Measurements from ENCODE around the gene CDK5R2. TPM values are rescaled to one million over a fixed set of nuclear protein-coding genes. Genes with fewer than 3 reads are reported as not detected.

The CDK5R2 gene
- 1.6 to 3.0 TPM (median 2.4 TPM) in 5 replicates for total RNA-seq (2022; extraction: Qiagen RNA extraction)

GRCh38 chr2:218959141-218959731 is at the start of gene CDK5R2:
CDK5R2 (plus strand) TSS chr2:218959666; CDS start chr2:218959821, 155 bp downstream.

GRCh38 chr2:218985021-218985324 is 25.5 kb downstream of the CDK5R2 start, which contains the start of gene FEV:
FEV (minus strand) TSS chr2:218985184; CDS start chr2:218985075, 109 bp downstream.

GRCh38 chr2:218993345-218994315 is 34.2 kb downstream of the CDK5R2 start, which contains the start of gene CRYBA2:
CRYBA2 (minus strand) TSS chr2:218993422; CDS start chr2:218993176, 246 bp downstream.

Other genes with a start within 250 kb of the CDK5R2 start
- 22.8 to 29.3 TPM (median 26.1 TPM) in 5 replicates for gene TTLL4, start 248.8 kb upstream of the CDK5R2 start, total RNA-seq (2022; extraction: Qiagen RNA extraction)
- 0.12 to 0.18 TPM (median 0.15 TPM) in 5 replicates for gene CYP27A1, start 177.5 kb upstream of the CDK5R2 start, total RNA-seq (2022; extraction: Qiagen RNA extraction)
- gene PRKAG3, start 127.9 kb upstream of the CDK5R2 start, total RNA-seq (2022; extraction: Qiagen RNA extraction), result not detected in 5 replicates
- 0.05 to 0.28 TPM (median 0.17 TPM) in 4 of 5 replicates, not detected in the other for gene WNT6, start 99.9 kb upstream of the CDK5R2 start, total RNA-seq (2022; extraction: Qiagen RNA extraction)
- 0.05 to 0.18 TPM (median 0.07 TPM) in 5 replicates for gene WNT10A, start 78.8 kb upstream of the CDK5R2 start, total RNA-seq (2022; extraction: Qiagen RNA extraction)
- gene FEV, start 25.5 kb downstream of the CDK5R2 start, total RNA-seq (2022; extraction: Qiagen RNA extraction), result not detected in 5 replicates
- gene CRYBA2, start 33.8 kb downstream of the CDK5R2 start, total RNA-seq (2022; extraction: Qiagen RNA extraction), result not detected in 5 replicates
- gene CFAP65, start 81.8 kb downstream of the CDK5R2 start, total RNA-seq (2022; extraction: Qiagen RNA extraction), result 0.15 to 0.24 TPM (median 0.20 TPM) in 5 replicates
- 0.13 to 0.25 TPM (median 0.21 TPM) in 4 of 5 replicates, not detected in the other for gene IHH, start 101.3 kb downstream of the CDK5R2 start, total RNA-seq (2022; extraction: Qiagen RNA extraction)
- 13.7 to 15.4 TPM (median 14.9 TPM) in 5 replicates for gene NHEJ1, start 201.1 kb downstream of the CDK5R2 start, total RNA-seq (2022; extraction: Qiagen RNA extraction)
- 0.47 to 1.0 TPM (median 0.72 TPM) in 5 replicates for gene SLC23A3, start 210.4 kb downstream of the CDK5R2 start, total RNA-seq (2022; extraction: Qiagen RNA extraction)
- 40.2 to 52.2 TPM (median 49.6 TPM) in 5 replicates for gene CNPPD1, start 217.3 kb downstream of the CDK5R2 start, total RNA-seq (2022; extraction: Qiagen RNA extraction)
- 63.1 to 89.7 TPM (median 87.7 TPM) in 5 replicates for gene RETREG2, start 218.6 kb downstream of the CDK5R2 start, total RNA-seq (2022; extraction: Qiagen RNA extraction)
- gene ZFAND2B, start 247.1 kb downstream of the CDK5R2 start, total RNA-seq (2022; extraction: Qiagen RNA extraction), result 16.4 to 23.8 TPM (median 22.1 TPM) in 5 replicates